RCC 7860 (cell line): ENCODE results near the gene LAMA2.
"Not testable (repeated sequence)": the region's sequence is repeated elsewhere in the genome, so short reads cannot be mapped to it uniquely, and the experiment has no call there.

Experiments
- DNase-seq: peaks from one replicate; pipeline ENCODE4 v3.0.0-alpha.2; 2015; ENCODE audit warnings: low spot score
- FAIRE-seq: peaks from 2 replicates; lab custom pipeline; 2012; peaks lifted over from hg19 to GRCh38; lab: Jason Lieb, UNC

The LAMA2 gene

DNA sequence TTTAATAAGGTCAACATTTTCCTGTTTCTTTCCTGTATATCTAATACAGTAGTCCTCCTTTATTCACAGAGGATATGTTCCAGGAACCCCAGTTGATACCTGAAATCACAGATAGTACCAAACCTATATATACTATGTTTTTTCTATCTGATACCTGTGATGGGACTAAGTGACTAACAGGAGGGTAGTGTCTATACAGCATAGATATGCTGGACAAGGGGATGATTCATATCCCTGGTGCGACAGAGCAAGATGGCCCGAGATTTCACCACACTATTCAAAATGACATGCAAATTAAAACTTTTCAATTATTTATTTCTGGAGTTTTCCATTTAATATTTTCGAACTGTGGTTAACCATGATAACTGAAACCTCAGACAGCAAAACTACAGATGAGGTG, 281.1 kb downstream of the LAMA2 start:
- DNase-seq: no peak
- FAIRE-seq: no peak

DNA sequence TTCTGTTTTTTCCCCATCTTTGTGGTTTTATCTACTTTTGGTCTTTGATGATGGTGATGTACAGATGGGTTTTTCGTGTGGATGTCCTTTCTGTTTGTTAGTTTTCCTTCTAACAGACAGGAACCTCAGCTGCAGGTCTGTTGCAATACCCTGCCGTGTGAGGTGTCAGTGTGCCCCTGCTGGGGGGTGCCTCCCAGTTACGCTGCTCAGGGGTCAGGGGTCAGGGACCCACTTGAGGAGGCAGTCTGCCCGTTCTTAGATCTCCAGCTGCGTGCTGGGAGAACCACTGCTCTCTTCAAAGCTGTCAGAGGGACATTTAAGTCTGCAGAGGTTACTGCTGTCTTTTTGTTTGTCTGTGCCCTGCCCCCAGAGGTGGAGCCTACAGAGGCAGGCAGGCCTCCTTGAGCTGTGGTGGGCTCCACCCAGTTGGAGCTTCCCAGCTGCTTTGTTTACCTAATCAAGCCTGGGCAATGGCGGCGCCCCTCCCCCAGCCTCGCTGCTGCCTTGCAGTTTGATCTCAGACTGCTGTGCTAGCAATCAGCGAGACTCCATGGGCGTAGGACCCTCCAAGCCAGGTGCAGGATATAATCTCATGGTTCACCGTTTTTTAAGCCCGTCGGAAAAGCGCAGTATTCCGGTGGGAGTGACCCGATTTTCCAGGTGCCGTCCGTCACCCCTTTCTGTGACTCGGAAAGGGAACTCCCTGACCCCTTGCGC, 289.5 kb downstream of the LAMA2 start:
- FAIRE-seq, DNase-seq: not testable (repeated sequence)

DNA sequence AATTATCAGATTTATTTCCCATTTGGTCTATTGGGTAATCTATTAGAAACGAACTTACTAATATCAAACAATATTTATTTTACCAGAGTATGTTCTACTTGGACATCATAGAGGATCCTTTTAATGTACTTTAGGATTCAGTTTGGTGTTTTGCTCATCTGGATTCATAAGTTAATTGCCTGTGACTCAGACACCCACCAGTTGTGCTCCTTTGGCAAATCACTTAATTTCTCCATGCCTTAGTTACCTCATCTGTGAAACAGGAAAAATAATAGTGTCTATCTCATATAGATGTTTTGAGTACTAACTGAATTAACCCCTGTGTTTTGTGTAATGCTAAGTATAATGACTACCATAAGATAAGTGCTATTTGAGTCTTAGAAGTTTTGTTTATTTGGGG, 292.1 kb downstream of the LAMA2 start:
- FAIRE-seq: no peak
- no peak for DNase-seq

DNA sequence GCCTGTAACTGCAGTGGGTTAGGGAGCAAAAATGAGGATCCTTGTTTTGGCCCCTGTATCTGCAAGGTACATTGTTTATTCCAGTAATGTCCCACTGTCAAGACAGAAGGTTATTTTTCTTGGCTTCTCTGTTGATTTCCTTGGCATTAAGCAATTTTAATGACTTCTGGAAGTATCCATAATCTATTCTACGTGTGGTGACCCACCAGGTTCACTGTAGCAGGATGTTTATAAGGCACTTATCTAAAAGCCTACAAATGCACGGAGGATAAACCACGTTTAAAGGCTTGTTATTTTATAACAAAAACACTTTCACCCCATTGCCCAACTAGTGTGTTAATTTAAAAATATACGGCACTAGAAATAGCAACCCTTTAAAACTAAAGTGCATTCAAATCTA, 294.9 kb downstream of the LAMA2 start:
- no peak for FAIRE-seq
- DNase-seq: no peak

DNA sequence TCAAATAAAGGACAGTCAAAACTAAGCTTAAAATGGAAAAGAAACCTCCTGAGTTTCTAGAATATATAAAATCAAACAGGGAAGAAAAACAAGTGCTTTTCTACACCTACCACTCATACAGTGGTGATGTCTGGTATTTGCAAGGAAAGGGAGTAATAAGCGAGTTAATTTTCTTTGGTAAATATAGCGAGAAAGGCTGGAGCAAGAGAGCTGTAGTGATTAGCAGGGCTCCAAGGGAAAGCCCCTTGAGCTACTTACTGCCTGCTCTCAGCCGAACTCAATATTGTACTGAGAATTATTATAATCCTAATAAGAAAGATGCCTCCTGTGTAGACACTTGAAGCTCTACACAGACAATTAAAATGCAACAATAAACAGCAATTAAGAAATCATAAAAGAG, 296.3 kb downstream of the LAMA2 start:
- DNase-seq (no peak), FAIRE-seq (no peak)

DNA sequence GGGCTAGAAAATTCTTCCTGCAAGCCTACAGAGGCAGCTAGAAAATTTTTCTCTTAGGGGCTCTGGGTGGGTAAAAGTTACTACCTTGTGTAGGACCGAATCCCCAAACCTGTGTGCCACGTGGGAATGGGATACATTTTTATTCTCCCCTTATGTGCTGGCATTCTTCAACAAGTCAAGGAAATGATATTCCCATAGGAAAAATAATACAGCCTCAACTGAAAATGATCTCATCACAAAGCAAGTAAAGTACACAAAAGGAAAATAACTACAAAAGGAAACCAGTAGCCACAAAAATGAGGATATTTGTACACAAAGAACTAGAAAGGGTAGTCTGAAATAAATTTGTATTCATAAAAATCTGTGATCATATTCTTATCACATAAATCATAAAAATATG, 298.1 kb downstream of the LAMA2 start:
- FAIRE-seq (no peak), DNase-seq (no peak)

DNA sequence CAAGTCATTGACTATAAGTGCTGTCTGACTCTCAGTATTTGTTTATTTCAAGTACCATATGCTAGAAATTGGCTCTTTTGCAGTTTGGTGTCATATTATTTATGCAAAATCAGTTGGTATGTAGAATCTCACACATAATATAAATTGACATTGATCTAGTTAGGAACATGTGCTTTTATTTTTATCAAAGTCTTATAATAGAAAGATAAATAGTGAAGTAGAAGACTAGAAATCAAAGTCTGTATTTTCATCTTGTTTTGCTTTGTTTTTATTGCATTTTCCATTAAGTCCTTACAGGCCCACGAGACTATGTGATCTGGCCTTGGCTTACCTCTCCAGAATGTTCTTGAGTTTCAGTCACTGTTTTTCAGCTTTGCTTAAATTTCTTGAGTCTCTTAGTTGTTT, 300.3 kb downstream of the LAMA2 start:
- DNase-seq (no peak), FAIRE-seq (no peak)

DNA sequence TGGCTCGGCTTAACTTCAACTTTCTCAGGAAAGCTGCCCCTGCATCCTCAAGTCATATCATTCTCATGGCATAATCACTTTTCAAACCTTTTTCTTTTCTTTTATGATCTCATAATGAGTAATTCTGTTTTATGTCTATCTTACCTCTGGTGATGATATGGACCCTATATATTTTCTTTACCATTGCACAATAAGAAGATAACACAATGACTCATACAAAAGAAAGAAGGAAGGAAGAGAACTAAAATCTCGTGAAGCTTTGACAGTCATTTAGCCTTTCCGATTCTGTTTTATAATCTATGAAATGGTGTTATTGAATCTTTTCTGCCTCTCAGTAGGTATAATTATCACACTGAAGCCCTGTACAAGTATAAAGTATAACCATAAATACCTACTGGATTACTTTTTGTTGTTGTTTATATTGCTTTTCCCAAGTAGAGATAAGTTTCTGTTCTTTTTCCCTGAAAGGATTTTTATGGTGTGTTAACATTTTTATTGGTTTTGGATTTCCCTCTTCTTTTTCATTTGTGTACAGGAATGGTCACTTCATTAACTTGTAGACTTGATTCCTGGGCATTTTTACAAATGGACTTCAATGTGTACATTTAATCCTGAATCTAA, 300.9 kb downstream of the LAMA2 start:
- peak; percentile 69 for DNase-seq
- peak; percentile 53 for FAIRE-seq

DNA sequence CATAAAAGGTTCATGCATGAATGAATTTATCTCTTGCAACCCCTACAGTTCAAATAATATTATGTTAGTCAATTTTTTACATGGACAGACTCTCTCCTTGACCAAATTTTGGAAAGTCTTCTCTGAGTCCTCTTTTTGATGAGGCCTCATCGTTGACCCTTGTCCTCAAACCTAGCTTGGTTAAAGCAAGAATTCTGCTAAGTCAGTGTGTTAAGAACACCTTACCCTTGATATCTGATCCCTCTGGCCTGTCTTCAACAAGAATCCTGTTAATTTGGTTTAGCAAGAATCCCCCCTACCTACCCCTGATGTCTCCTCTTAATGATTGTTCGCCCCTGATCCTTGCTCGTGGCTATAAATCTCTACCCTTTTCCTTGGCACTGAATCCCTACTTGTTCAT, 301.4 kb downstream of the LAMA2 start:
- no peak for DNase-seq
- no peak for FAIRE-seq

DNA sequence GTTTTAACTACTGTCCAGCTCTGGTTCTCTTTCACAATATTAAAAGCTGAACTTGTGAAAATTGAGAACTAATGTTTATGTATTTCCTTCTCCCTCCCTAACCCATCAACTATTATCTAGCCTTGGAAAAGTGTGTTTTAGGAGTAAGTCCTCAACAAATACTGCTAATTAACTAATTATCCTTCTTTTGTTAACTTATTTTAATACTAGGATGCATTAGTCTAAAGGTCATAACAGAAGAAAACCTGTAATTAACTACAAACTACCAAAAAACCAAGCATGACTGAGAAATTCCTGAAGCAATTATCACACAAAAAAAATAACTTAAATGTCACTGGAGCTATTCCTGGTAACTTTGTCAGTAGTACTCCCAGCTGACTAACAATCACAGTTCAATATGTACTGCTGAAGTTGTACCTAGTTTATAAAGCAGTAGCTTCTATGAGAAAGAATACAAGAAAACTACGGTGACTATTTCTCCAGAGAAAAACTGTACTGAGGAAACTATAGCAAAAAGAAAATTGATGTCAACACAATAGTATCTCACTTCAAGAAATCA, 301.9 kb downstream of the LAMA2 start:
- DNase-seq: no peak
- FAIRE-seq: no peak

DNA sequence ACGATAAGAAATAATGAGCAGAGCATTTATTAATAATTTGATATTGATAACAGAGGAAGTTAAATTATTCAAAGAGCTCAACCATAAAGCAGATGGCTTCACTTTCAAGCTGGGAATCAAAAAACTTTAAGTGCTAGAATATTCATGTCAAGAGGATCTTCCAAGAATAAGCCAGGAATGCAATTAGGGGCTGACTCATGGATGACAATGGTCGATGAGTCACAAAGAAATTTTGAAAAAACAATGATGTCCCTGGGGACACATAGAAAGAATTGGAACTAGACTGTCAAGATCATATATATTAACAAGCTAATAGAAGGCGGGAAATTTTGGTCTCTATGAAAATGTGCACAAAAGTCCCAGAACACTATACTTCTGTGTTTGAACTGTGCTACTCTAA, 304.1 kb downstream of the LAMA2 start:
- peak; percentile 88 for FAIRE-seq
- peak; percentile 65 for DNase-seq

DNA sequence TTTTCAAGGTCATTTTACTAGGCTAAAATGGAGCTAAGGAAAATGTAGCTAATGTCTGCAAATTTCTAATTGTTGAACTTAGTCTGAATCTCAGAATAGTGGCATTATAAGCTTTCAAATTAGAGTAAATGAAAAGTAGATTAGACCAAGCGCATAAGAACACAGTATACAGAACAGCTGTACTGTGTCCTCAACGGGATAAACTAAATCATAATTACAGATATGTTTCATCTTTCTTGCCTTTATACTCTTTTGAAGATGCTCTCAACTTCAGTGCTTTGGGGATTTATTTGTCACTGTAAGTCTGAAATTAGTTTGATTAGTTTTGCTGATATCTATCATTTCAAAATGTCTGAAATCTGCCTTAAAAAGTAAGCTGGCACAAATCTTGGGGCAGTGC, 305.4 kb downstream of the LAMA2 start:
- DNase-seq (no peak), FAIRE-seq (no peak)

DNA sequence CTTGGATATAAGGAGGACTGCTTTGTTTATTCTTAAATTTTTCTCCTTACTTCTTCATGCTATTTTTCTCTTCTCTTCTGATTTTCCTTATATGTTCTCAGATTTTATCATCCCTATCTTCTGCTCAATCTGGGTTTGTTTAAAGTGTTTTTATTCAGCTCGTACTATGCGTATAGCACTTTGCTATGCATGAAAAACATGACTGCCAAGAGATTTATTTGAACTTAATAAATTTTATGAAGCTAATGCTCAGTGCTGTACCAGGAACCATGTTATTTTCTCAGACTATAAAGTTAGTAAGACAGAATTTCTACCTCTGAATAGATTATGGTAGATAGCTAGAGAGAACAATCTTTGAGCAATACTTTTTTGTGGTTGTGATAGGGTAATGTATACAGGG, 305.9 kb downstream of the LAMA2 start:
- DNase-seq (no peak), FAIRE-seq (no peak)

DNA sequence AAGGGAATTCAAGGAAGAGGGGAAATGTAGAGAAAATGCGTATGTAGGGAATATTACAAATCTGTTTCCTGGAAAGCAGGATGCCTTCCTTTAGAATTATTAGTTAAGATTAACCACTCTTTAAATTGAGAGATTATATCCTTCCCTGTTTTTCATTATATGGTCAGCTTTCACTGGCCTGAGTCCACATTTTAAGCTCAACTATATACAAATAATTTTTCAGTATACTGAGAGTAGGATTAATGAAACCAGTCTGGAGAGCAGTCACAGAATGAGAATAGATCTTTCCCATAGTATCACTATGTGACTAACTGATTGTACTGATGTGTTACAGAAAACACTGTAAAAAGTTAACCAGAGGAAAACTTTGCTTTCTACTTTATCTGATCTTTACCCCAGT, 306.3 kb downstream of the LAMA2 start:
- FAIRE-seq: no peak
- DNase-seq: no peak

DNA sequence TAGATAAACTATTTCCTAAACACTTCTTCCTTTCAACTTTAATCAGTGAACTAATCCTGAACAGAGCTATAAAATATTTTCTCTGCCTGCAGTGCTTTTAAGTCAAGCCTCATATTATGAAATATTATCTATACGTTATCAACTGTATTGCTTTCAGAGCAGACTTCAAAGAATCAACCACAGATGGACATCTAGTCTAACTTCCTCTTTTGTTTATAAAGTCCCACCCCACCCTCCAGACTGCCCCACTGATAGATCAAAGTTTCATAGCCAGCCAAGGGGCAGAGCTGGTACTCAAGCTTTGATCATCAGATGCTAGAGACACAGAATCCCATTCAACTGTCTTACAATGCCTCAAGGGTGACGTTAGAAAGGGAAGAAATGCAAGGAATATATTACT, 308.3 kb downstream of the LAMA2 start:
- DNase-seq (no peak), FAIRE-seq (no peak)

DNA sequence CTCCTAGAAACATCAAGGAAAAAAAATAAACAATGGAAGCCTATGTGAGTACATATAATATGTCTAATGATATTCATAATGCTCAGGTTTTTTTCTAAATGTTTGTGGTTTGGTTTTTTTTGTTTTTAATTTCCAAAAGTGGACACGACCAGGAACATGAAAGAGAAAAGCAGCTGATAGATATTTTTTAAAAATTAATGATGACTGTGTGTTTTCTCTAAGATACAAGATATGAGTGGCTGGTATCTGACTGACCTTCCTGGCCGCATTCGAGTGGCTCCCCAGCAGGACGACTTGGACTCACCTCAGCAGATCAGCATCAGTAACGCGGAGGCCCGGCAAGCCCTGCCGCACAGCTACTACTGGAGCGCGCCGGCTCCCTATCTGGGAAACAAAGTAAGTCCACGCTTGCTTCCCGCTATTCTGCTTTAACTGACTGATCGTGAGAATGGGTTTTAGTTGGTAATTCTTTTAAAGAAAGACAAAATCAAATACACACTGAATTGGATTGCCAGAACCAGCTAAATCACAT, 309.6 kb downstream of the LAMA2 start:
- DNase-seq (no peak), FAIRE-seq (no peak)

DNA sequence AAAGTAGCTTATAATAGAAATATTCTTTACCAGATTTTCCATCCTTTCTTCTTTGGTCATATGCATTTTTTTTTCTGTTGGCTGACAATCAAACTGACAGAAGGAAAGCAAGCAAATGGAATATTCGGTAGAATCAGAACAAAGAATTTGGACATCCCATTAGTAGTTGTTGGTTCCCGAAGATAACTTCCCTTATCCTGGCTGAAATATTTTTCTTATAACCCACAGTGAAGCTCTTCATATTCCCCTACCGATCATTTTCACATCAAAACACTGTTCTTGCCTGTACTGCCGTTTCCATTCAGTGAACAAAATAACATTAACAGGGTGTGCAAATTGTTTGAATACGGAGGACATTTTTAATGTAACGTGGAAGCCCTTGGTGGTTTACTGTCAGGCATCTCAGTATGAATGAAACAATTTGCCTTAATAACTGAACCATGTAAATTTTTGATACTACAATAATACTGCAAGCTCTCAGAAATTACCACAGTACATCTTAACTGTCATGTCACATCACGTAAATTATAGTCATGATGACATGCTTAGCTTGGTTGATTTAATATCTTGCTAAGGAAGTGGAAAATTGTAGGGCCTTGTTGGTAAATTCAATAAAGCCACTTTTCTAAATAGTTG, 311.5 kb downstream of the LAMA2 start:
- no peak for DNase-seq
- no peak for FAIRE-seq

DNA sequence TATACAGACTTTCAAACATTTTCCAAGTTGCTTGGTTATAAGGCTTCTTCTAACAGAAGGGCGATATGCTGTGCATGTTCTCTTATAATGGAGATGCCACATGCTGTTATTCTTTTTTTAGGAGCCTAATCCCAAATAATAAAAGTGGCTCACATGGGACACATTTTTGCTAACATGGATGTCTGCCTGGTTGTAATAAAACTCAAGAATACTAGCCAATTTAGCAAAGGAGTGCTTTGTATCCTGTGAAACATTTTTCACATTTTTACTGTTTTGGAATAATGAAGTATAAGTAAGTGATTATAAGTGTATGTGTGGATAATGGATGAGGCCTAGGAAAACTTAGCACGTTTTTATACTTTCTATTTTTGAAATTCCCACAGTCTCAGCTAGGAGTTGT, 312.2 kb downstream of the LAMA2 start:
- FAIRE-seq (no peak), DNase-seq (no peak)

DNA sequence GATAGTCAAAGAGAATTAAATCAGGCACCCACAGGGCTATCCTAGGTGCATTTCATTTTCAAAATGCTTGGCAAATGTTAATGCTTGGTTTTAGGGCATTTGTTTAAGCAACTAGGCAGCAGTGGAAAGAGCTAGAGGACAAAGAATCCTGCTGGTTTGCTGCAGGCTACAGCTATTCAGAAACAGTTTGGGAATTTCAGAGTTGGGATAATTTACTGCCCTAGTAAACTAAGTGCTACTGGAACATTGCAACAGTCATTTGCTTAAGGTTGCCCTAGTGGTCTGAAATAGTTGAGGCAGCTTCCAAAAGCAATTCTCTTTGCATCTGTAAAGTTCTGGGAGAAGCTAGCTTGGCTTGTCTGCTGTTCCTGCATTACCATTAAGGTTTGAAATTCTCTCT, 312.7 kb downstream of the LAMA2 start:
- no peak for FAIRE-seq

DNA sequence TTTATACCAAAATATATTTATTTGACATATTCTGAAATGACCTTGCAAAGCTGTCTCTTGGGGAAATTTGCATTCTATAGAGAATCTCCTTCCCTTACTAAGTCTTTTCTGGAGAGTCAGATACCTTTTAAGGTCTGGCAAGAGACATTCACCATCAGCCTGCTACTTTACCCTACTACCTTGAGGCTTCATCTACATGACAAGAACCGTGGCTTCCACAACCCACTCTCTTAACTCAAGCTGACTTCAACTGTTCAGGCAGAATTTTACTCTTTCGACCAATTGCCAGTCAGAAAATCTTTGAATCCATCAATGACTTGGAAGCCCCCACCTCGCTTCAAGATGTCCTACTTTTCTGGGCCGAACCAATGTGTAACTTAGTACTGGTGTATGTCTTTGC, 314.2 kb downstream of the LAMA2 start:
- no peak for FAIRE-seq
- no peak for DNase-seq

More for the DNA sequence above, 312.7 kb downstream of the LAMA2 start:
- no peak for DNase-seq

DNA sequence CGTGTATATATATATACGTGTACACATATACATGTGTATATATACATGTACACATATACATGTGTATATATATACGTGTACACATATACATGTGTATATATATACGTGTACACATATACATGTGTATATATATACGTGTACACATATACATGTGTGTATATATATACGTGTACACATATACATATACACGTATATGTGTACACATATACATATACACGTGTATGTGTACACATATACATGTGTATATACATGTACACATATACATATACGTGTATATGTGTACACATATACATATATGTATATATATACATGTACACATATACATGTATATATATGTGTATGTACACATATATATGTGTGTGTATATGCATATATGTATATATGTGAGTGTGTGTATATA, 317.2 kb downstream of the LAMA2 start:
- FAIRE-seq (no peak), DNase-seq (no peak)
